ENCODE data around the gene MAP3K21.

MAP3K21 gene

GRCh38 chr1:233389893-233390292, 62.4 kb downstream of the MAP3K21 start:
- TF ChIP-seq, protein P1, sequence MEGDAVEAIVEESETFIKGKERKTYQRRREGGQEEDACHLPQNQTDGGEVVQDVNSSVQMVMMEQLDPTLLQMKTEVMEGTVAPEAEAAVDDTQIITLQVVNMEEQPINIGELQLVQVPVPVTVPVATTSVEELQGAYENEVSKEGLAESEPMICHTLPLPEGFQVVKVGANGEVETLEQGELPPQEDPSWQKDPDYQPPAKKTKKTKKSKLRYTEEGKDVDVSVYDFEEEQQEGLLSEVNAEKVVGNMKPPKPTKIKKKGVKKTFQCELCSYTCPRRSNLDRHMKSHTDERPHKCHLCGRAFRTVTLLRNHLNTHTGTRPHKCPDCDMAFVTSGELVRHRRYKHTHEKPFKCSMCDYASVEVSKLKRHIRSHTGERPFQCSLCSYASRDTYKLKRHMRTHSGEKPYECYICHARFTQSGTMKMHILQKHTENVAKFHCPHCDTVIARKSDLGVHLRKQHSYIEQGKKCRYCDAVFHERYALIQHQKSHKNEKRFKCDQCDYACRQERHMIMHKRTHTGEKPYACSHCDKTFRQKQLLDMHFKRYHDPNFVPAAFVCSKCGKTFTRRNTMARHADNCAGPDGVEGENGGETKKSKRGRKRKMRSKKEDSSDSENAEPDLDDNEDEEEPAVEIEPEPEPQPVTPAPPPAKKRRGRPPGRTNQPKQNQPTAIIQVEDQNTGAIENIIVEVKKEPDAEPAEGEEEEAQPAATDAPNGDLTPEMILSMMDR (conservative IDR thresholded peaks at IDR 0.05): no peak
- TF ChIP-seq ZFX (IDR thresholded peaks at IDR 0.05): no peak

DNA sequence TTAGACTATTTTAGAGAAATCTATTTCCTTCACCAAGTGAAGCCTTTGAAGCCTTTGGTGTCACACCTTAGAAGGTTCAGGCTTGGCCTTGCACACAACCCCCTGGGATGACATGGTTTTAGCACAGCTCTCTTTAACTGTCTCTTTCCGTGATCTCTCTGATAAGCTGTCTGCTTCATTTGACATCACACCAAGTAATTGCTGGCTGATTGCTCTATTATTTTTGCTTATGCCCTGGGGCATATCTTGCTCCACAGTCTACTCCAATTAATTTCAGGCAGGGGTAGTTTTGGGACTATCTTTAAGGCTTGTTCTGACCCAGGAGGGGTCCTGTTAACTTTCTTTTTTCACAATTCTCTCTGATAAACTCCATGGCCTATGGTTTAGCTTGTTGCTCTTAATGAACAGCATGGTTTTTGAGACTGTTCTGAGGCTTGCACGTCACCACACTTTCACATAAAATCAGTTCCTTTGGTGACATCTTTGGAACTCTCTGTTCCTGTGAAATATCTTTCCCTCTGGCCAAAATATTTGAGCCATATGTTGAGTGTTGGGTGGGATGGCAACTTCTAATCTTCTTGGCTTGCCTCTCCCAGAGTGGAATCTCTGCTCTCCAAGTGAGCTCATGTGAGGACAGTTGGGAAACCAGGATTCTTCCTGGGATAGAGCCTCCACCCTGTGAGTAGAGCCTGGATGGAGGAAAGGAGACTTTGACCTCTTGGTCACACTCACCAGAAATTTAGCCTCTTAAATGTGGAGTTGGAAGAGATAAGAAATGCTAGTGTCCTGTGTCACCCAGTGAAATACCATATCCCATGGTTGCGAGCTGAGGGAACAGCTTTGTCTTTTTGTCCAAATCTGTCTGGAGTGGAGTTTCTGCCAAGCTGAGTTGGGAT, 63.6 kb downstream of the MAP3K21 start:
- TF ChIP-seq, protein P1 (conservative IDR thresholded peaks at IDR 0.05): no peak
- TF ChIP-seq ZFX (IDR thresholded peaks at IDR 0.05): no peak
- no peak overlapping the region for H3K27ac ChIP-seq

More at GRCh38 chr1:233389893-233390292, 62.4 kb downstream of the MAP3K21 start:
- H3K27ac ChIP-seq: no peak overlapping the region

- TF ChIP-seq, protein P1 (conservative IDR thresholded peaks at IDR 0.05): no peak
- TF ChIP-seq ZFX (IDR thresholded peaks at IDR 0.05): no peak
Measured at GRCh38 chr1:233393084-233393840, 65.7 kb downstream of the MAP3K21 start.

DNA sequence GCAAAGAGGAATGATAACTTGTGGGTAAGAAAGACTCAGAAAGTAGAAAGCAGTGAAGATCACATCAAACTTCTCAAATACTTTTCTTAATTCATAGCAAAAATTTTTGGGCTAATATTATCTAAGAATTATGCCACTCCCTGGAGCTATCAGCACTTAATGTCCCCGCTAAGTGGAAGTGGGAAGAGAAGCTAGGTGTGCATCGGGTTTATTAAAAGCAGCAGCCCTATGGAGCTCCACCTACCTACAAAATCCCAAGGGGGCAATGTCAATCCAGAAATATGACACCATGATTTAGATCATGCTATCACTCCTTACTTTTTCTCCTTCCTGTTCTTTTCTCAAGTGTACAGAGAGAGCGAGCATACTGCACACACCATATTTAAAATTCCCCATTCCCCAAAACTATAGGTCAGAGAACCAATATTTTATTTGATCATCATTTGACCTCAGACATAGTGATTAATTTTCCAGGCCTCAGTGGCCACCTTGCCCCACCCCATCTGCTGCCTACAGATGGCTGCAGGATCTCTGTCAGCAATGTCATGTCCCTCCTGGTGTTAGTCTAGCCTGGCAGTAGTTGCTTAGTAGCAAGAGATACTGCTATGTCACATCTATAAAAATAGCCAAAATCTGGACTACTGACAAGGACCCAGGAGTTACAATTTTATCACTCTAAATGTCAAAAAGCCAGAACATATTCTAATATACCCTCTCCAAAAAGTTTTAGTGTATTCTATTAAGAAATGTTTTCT, 66.6 kb downstream of the MAP3K21 start:
- no peak overlapping the region for H3K27ac ChIP-seq
- TF ChIP-seq ZFX (IDR thresholded peaks at IDR 0.05): no peak
- TF ChIP-seq, protein P1 (conservative IDR thresholded peaks at IDR 0.05): no peak

More at GRCh38 chr1:233393084-233393840, 65.7 kb downstream of the MAP3K21 start:
- H3K27ac ChIP-seq: no peak overlapping the region

GRCh38 chr1:233394860-233395717, 67.6 kb downstream of the MAP3K21 start:
- no peak overlapping the region for H3K27ac ChIP-seq
- TF ChIP-seq, protein P1 (conservative IDR thresholded peaks at IDR 0.05): peak; percentile 93
- TF ChIP-seq ZFX (IDR thresholded peaks at IDR 0.05): no peak

DNA sequence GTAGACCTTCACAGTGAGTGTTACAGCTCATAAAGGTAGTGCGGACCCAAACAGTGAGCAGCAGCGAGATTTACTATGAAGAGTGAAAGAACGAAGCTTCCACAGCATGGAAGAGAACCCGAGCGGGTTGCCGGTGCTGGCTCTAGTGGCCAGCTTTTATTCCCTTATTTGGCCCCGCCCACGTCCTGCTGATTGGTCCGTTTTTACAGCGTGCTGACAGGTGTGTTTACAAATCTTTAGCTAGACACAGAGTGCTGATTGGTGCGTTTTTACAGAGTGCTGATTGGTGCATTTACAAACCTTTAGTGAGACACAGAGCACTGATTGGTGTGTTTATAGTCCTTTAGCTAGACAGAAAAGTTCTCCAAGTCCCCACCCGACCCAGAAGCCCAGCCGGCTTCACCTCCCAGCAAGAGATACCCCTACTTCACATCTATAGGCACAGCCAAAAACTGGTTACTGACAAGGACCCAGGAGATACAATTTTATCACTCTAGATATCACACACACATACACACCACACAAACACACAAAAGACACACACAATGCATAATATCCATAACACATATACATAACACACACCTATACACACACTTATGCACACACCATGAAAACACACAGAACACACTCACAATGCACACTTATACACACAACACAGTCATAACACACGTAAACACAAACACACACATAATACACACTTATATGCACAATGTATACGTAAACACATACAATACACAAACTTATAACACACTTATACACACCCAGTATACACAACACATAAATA, 68.5 kb downstream of the MAP3K21 start:
- no peak overlapping the region for H3K27ac ChIP-seq
- TF ChIP-seq, protein P1 (conservative IDR thresholded peaks at IDR 0.05): no peak
- TF ChIP-seq ZFX (IDR thresholded peaks at IDR 0.05): no peak
